ENCODE measurements around the gene TPP2.

GRCh38 chr13:102700088-102701031, 103.6 kb downstream of the TPP2 start:
- TF ChIP-seq REST (IDR thresholded peaks at IDR 0.05; ENCODE audit: low read depth): no peak
- TF ChIP-seq YY1 (IDR thresholded peaks at IDR 0.05; ENCODE audit: low read depth): no peak
- no peak for TF ChIP-seq TEAD4 (IDR thresholded peaks at IDR 0.05)
- TF ChIP-seq TAF1 (IDR thresholded peaks at IDR 0.05; ENCODE audit: low read depth): no peak

Data from Ishikawa (cell line).